ENCODE data around the gene CZIB.
"Not testable (repeated sequence)": the region's sequence is repeated elsewhere in the genome, so short reads cannot be mapped to it uniquely, and the experiment has no call there.

Gene CZIB

DNA sequence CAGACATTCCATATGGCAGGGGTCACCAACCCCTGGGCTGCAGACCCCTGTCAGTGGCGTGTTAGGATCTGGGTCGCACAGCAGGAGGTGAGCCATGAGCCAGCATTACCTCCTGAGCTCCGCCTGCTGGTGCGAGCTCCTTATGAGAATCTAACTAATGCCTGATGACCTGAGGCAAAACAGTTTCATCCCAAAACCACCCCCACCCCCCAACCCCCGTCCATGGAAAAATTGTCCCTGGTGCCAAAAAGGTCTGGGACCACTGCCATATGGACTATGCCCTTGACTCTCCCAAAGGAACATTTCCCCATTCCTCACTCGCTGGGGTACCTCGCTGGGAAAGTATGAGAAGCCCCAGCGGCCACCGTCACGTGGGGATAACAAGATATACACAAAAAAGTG, 30.2 kb downstream of the CZIB start:
- TF ChIP-seq POLR2A (IDR thresholded peaks at IDR 0.05; ENCODE audit: extremely low read depth, insufficient read length): no peak
- DNase-seq (ENCODE audit: low read depth): no peak
- no peak overlapping the region for H3K4me3 ChIP-seq (ENCODE audit: low read depth, low read length)

DNA sequence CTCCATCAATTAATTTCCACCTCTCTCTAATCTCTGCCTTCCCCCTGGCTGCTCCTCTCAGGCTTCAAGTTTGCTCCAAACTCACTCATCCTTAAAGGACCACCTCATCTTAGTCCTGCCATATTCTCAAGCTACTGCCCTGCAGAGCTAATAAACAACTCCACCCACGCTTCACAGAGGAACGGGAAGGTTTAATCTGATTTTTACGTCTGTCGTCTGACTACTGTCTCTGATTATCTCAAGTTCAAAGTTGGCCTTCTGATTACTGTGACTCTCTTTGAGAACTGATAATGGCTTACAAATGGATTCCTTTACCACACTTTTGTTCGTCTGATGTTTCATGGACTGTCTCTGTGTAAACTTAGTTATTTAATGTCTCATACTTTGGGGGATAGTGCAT, 31.4 kb downstream of the CZIB start:
- TF ChIP-seq MYC (IDR thresholded peaks at IDR 0.05; ENCODE audit: low read depth, low read length): no peak
- no peak overlapping the region for H3K4me3 ChIP-seq (ENCODE audit: low read depth, low read length)
- no peak for DNase-seq (ENCODE audit: low read depth)

DNA sequence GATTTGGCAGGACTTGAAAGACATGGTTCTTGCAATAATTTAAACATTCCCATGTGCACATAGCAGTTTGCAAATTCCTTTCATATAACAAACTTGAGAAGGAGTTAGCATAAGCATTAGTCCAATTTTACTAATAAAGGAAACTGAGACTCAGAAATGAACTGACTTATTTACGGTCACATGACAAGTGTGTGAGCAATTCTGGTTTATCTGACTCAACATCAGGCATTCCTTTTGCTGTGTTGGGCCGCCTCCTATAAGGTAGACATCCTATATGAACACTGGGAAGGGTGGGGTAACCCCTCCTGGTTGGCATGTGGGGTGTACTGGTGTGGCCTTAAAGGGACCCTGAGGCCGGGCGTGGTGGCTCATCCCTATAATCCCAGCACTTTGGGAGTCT, 32.3 kb downstream of the CZIB start:
- no peak overlapping the region for H3K4me3 ChIP-seq (ENCODE audit: low read depth, low read length)
- TF ChIP-seq, protein P1, sequence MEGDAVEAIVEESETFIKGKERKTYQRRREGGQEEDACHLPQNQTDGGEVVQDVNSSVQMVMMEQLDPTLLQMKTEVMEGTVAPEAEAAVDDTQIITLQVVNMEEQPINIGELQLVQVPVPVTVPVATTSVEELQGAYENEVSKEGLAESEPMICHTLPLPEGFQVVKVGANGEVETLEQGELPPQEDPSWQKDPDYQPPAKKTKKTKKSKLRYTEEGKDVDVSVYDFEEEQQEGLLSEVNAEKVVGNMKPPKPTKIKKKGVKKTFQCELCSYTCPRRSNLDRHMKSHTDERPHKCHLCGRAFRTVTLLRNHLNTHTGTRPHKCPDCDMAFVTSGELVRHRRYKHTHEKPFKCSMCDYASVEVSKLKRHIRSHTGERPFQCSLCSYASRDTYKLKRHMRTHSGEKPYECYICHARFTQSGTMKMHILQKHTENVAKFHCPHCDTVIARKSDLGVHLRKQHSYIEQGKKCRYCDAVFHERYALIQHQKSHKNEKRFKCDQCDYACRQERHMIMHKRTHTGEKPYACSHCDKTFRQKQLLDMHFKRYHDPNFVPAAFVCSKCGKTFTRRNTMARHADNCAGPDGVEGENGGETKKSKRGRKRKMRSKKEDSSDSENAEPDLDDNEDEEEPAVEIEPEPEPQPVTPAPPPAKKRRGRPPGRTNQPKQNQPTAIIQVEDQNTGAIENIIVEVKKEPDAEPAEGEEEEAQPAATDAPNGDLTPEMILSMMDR (IDR thresholded peaks at IDR 0.05; ENCODE audit: low read depth, low read length): no peak
- TF ChIP-seq, protein P2, sequence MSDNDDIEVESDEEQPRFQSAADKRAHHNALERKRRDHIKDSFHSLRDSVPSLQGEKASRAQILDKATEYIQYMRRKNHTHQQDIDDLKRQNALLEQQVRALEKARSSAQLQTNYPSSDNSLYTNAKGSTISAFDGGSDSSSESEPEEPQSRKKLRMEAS (IDR thresholded peaks at IDR 0.05; ENCODE audit: low read depth, low read length): no peak
- TF ChIP-seq MYC (IDR thresholded peaks at IDR 0.05; ENCODE audit: low read depth, low read length): no peak
- no peak for TF ChIP-seq POLR2A (IDR thresholded peaks at IDR 0.05; ENCODE audit: extremely low read depth, insufficient read length)
- no peak for DNase-seq (ENCODE audit: low read depth)

DNA sequence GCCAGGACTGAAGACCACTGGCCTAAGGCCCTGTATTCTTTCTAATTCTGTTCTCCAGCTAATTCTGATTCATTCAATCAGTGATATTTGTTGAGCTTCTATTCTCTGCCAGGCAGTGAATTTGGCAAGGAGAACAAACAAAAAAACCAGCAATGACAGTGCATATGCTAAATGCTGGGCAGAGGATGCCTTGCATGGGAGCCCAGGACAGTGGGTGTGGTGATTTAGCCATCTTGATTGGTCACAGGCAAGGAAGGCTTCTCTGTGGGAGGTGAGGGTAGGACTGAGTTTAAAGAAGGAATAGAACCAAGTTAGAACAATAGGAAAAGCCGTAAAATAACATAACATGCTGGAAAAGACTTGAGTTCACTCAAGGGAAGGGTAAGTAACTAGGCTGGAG, 33.0 kb downstream of the CZIB start:
- TF ChIP-seq, protein P2 (IDR thresholded peaks at IDR 0.05; ENCODE audit: low read depth, low read length): no peak
- TF ChIP-seq MYC (IDR thresholded peaks at IDR 0.05; ENCODE audit: low read depth, low read length): no peak
- TF ChIP-seq, protein P1 (IDR thresholded peaks at IDR 0.05; ENCODE audit: low read depth, low read length): no peak
- no peak overlapping the region for H3K4me3 ChIP-seq (ENCODE audit: low read depth, low read length)
- DNase-seq (ENCODE audit: low read depth): no peak

DNA sequence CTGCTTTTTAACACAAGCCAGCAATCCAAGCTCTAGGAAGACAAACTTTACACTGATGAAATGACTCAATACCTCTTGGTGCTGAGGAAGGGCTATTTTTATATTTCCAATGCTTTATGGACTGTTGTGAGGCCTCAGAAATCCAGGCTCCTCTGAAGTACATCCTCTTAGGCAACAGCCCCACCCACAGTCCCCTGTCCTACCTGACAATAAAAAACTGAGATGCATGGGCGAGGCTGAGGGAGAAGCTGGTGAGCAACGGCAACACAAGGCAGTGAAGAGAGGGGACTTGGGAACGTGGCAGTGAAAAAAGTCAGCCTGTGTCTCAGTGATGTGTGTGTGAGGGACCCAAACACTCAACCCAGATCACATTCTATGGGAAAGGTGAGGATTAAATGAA, 33.9 kb downstream of the CZIB start:
- no peak for DNase-seq (ENCODE audit: low read depth)
- no peak overlapping the region for H3K4me3 ChIP-seq (ENCODE audit: low read depth, low read length)
- TF ChIP-seq MYC (IDR thresholded peaks at IDR 0.05; ENCODE audit: low read depth, low read length): no peak
- TF ChIP-seq, protein P2 (IDR thresholded peaks at IDR 0.05; ENCODE audit: low read depth, low read length): no peak
- TF ChIP-seq, protein P1 (IDR thresholded peaks at IDR 0.05; ENCODE audit: low read depth, low read length): no peak
- TF ChIP-seq POLR2A (IDR thresholded peaks at IDR 0.05; ENCODE audit: extremely low read depth, insufficient read length): no peak

DNA sequence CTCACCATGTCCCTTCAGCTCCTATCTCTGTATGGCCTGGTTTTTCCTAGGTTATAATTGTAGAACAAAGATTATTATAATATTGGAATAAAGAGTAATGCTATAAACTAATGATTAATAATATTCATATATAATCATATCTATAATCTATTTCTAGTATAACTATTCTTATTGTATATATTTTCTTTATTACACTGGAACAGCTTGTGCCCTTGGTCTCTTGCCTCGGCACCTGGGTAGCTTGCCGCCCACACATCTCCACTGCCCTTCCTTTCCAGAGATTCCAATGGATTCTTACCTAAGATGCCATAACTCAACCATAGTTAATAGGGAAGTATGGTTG, 34.5 kb downstream of the CZIB start:
- not testable (repeated sequence) for DNase-seq (ENCODE audit: low read depth)

DNA sequence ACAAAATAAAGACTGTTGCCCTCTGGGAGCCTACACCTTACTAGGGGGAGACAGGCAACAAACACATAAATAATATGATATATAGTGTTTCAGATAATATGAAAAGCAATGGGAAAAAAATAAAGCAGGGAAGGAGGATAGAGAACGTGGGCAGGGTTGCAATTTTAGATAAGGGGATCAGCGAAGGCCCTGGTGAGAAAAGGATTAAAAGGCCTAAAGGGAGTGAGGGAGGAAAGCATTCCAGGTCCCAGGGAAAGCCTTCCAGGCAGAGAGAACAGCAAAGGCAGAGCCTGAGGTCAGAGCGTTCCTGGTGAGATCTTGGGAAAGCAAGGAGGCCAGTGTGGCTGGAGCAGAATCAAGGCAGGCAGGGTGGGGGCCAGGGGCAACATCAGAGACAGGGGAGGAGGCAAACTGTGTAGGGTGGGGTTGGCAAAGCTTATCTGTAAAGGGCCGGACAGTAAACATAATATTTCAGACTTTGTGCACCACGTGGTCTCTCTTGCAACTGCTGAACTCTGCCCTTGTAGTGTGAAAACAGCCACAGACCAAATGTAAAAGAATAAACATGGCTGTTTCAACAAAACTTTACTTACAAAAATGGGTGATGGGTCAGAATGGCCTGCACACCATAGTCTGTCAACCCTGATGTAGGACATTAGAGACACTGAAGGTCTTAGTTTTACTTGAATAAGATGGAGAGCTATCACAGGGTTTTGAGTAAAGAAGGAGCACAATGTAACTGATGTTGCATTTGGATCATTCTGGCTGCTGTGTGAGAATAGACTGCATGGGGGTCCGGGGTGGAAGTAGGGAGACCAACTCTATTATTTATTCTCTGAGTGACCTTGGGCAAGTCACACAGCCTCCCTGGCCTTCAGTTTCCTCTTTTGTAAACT, 37.1 kb downstream of the CZIB start:
- TF ChIP-seq MYC (IDR thresholded peaks at IDR 0.05; ENCODE audit: low read depth, low read length) (no peak), POLR2A (IDR thresholded peaks at IDR 0.05; ENCODE audit: extremely low read depth, insufficient read length) (no peak)
- TF ChIP-seq, protein P2 (IDR thresholded peaks at IDR 0.05; ENCODE audit: low read depth, low read length): no peak
- TF ChIP-seq, protein P1 (IDR thresholded peaks at IDR 0.05; ENCODE audit: low read depth, low read length): no peak
- H3K4me3 ChIP-seq (ENCODE audit: low read depth, low read length): no peak overlapping the region
- no peak for DNase-seq (ENCODE audit: low read depth)

More for the DNA sequence above, 34.5 kb downstream of the CZIB start:
- H3K4me3 ChIP-seq (ENCODE audit: low read depth, low read length): not testable (repeated sequence)

Data from NB4 (cell line).